DND-41 (cell line): ENCODE results near the gene KCNS1.
A peak's percentile ranks its signal among the peaks of the same experiment; 100 is the strongest.

Experiments used
- ATAC-seq: fragments of 200-7000 bp; cut with Tn5 transposase; 3 replicates; pipeline ENCODE4 v1.9.1; 2021; ENCODE audit warnings: low read depth; ENCODE audit not compliant: insufficient read depth
- DNase-seq: peaks from one replicate; pipeline ENCODE4 v3.0.0-alpha.2; 2020
- H2AFZ ChIP-seq: 2 replicates; pipeline ENCODE4 v1.6.0; 2012; ENCODE audit warnings: low read depth, low read length
- H3K27ac ChIP-seq: 2 replicates; pipeline ENCODE4 v1.5.1; 2012; ENCODE audit warnings: low read length, inconsistent platforms
- H3K27me3 ChIP-seq: fragments of 200-600 bp; sonication (generic); 2 replicates; pipeline ENCODE4 v1.6.0; 2012; ENCODE audit warnings: low read length, mild to moderate bottlenecking, inconsistent platforms; ENCODE audit not compliant: insufficient read depth, poor library complexity
- H3K36me3 ChIP-seq: 2 replicates; pipeline ENCODE4 v1.5.1; 2012; ENCODE audit warnings: low read length, inconsistent platforms; ENCODE audit not compliant: insufficient read depth
- H3K4me1 ChIP-seq: 2 replicates; pipeline ENCODE4 v1.5.1; 2012; ENCODE audit warnings: mild to moderate bottlenecking, low read length; ENCODE audit not compliant: insufficient read depth
- H3K4me2 ChIP-seq: 2 replicates; pipeline ENCODE4 v1.6.0; 2012; ENCODE audit warnings: mild to moderate bottlenecking, moderate library complexity, low read length, inconsistent platforms; ENCODE audit not compliant: insufficient read depth
- H3K4me3 ChIP-seq, 2 experiments: fragments of 200-600 bp in 1 of 2; shearing (Covaris generic) in 1 of 2; 2 replicates each; pipeline ENCODE4 v1.5.1; 2012 to 2016; ENCODE audit warnings: inconsistent platforms in 2 of 2, low read length in 2 of 2, mild to moderate bottlenecking in 2 of 2, low read depth in 1 of 2, moderate library complexity in 1 of 2
- H3K79me2 ChIP-seq: 2 replicates; pipeline ENCODE4 v1.6.0; 2012; ENCODE audit warnings: low read length, inconsistent platforms; ENCODE audit not compliant: insufficient read depth
- H3K9ac ChIP-seq: 2 replicates; pipeline ENCODE4 v1.6.0; 2012; ENCODE audit warnings: low read depth, mild to moderate bottlenecking, inconsistent platforms, low read length, moderate library complexity
- H3K9me3 ChIP-seq: 2 replicates; pipeline ENCODE4 v1.5.1; 2012; ENCODE audit warnings: low read length, moderate library complexity, mild to moderate bottlenecking, inconsistent platforms; ENCODE audit not compliant: insufficient read depth, severe bottlenecking
- H4K20me1 ChIP-seq: 2 replicates; pipeline ENCODE4 v1.6.0; 2012; ENCODE audit warnings: low read length; ENCODE audit not compliant: insufficient read depth
- EZH2 ChIP-seq: IDR thresholded peaks from 3 replicates; pipeline ENCODE4 v1.6.1; 2012; ENCODE audit warnings: borderline replicate concordance, low read depth, mild to moderate bottlenecking, moderate library complexity, low read length, inconsistent platforms; ENCODE audit not compliant: severe bottlenecking
- TF ChIP-seq, protein P1 (sequence below): IDR thresholded peaks from 2 replicates; pipeline ENCODE4 v1.5.1; 2012; ENCODE audit warnings: borderline replicate concordance, low read length, moderate library complexity, mild to moderate bottlenecking; ENCODE audit not compliant: poor library complexity, severe bottlenecking; ENCODE audit errors: extremely low read depth

The KCNS1 gene

GRCh38 chr20:45097485-45098102, 3.3 kb downstream of the KCNS1 start:
- Histone ChIP-seq H3K27me3 (no peaks in the 10 kb centered on the region), H3K4me3 (no peak overlapping the region), H3K36me3 (no peaks in the 10 kb centered on the region), H3K4me1 (no peaks in the 10 kb centered on the region), H4K20me1 (no peaks in the 10 kb centered on the region), H3K9ac (no peak overlapping the region), H3K27ac (no peak overlapping the region), H2AFZ (no peak overlapping the region), H3K9me3 (no peaks in the 10 kb centered on the region), H3K4me2 (no peak overlapping the region), H3K79me2 (no peaks in the 10 kb centered on the region)
- ATAC-seq (no peak), DNase-seq (no peak)
- TF ChIP-seq EZH2: no peak
- TF ChIP-seq, protein P1, sequence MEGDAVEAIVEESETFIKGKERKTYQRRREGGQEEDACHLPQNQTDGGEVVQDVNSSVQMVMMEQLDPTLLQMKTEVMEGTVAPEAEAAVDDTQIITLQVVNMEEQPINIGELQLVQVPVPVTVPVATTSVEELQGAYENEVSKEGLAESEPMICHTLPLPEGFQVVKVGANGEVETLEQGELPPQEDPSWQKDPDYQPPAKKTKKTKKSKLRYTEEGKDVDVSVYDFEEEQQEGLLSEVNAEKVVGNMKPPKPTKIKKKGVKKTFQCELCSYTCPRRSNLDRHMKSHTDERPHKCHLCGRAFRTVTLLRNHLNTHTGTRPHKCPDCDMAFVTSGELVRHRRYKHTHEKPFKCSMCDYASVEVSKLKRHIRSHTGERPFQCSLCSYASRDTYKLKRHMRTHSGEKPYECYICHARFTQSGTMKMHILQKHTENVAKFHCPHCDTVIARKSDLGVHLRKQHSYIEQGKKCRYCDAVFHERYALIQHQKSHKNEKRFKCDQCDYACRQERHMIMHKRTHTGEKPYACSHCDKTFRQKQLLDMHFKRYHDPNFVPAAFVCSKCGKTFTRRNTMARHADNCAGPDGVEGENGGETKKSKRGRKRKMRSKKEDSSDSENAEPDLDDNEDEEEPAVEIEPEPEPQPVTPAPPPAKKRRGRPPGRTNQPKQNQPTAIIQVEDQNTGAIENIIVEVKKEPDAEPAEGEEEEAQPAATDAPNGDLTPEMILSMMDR: no peak

- TF ChIP-seq, protein P1: no peak
- no peak for TF ChIP-seq EZH2
- H2AFZ ChIP-seq: no peak overlapping the region
- H3K79me2 ChIP-seq: no peaks in the 10 kb centered on the region
- no peaks in the 10 kb centered on the region for H4K20me1 ChIP-seq
- H3K27ac ChIP-seq: no peak overlapping the region
- no peaks in the 10 kb centered on the region for H3K4me1 ChIP-seq
- no peak for ATAC-seq
- no peaks in the 10 kb centered on the region for H3K9me3 ChIP-seq
- H3K4me3 ChIP-seq: no peak overlapping the region
- H3K9ac ChIP-seq: no peak overlapping the region
- no peaks in the 10 kb centered on the region for H3K27me3 ChIP-seq
- H3K4me2 ChIP-seq: no peak overlapping the region
- DNase-seq: no peak
- no peaks in the 10 kb centered on the region for H3K36me3 ChIP-seq
Measured at GRCh38 chr20:45096781-45097180, 4.1 kb downstream of the KCNS1 start.

DNA sequence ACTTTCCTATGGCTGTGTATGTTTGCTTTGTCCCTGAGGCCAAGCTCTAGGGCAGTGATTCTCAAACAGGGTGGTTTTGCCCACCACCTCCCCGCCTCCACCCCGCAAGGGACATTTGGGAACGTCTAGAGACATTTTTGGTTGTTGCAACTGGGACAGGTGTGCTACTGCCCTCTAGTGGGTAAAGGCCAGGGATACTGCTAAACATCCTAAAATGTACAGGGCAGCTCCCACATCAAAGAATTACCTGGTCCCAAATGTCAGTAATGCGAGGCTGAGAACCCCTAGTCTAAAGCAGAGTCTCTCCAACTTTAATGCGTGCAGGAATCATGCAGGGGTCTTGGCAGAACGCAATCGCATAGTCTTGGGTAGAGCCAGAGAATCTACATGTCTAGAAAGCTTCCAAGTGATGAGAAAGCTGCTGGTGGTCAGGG, 5.1 kb downstream of the KCNS1 start:
- Histone ChIP-seq H3K4me3 (no peak overlapping the region), H3K9ac (no peak overlapping the region), H3K27me3 (no peaks in the 10 kb centered on the region), H3K4me2 (no peak overlapping the region), H3K36me3 (no peaks in the 10 kb centered on the region), H3K79me2 (no peaks in the 10 kb centered on the region), H3K27ac (no peak overlapping the region), H2AFZ (peak overlapping the region; percentile 37; the same call in 1 of the 2 replicates), H3K9me3 (no peaks in the 10 kb centered on the region), H3K4me1 (no peaks in the 10 kb centered on the region), H4K20me1 (no peaks in the 10 kb centered on the region)
- peak; percentile 73 for DNase-seq
- TF ChIP-seq, protein P1: peak; percentile 90
- no peak for TF ChIP-seq EZH2
- peak; percentile 85 for ATAC-seq
